HepG2 (cell line): ENCODE results near the gene NAT9. TPM values are rescaled to one million over a fixed set of nuclear protein-coding genes. Genes with fewer than 3 reads are reported as not detected.

Experiments
- BCL3 ChIP-seq: sonication (generic); formaldehyde crosslinking; IDR thresholded peaks from 2 replicates; pipeline ENCODE4 v1.5.1; 2020; ENCODE audit warnings: mild to moderate bottlenecking, missing genetic modification reagents, moderate library complexity
- BORCS8-MEF2B ChIP-seq: sonication (generic); formaldehyde crosslinking; IDR thresholded peaks from 2 replicates; pipeline ENCODE4 v1.8.0; 2022; ENCODE audit warnings: mild to moderate bottlenecking, missing genetic modification reagents
- CEBPB ChIP-seq: IDR thresholded peaks from 2 replicates; pipeline ENCODE4 v1.6.1; 2011; ENCODE audit warnings: low read depth, low read length, improper control_type of control experiment, borderline replicate concordance
- DNMT1 ChIP-seq: sonication (generic); formaldehyde crosslinking; IDR thresholded peaks from 2 replicates; pipeline ENCODE4 v1.5.1; 2020; ENCODE audit warnings: mild to moderate bottlenecking, missing genetic modification reagents
- GLI4 ChIP-seq: sonication (generic); formaldehyde crosslinking; IDR thresholded peaks from 2 replicates; pipeline ENCODE4 v1.5.1; 2020; ENCODE audit warnings: missing genetic modification reagents, mild to moderate bottlenecking, moderate library complexity, borderline replicate concordance
- HOXD1 ChIP-seq: sonication (generic); formaldehyde crosslinking; IDR thresholded peaks from 2 replicates; pipeline ENCODE4 v1.5.0; 2020; ENCODE audit warnings: missing genetic modification reagents
- IKZF4 ChIP-seq: sonication (generic); formaldehyde crosslinking; IDR thresholded peaks from 2 replicates; pipeline ENCODE4 v1.5.1; 2020; ENCODE audit warnings: borderline replicate concordance, mild to moderate bottlenecking, low read depth, missing genetic modification reagents; ENCODE audit errors: not compliant biosample characterization
- KDM6A ChIP-seq: IDR thresholded peaks from 2 replicates; pipeline ENCODE4 v1.6.1; 2016; ENCODE audit warnings: low read depth
- MAF1 ChIP-seq: sonication (generic); formaldehyde crosslinking; IDR thresholded peaks from 2 replicates; pipeline ENCODE4 v1.5.0; 2020; ENCODE audit warnings: missing genetic modification reagents, borderline replicate concordance
- MXD4 ChIP-seq: IDR thresholded peaks from 2 replicates; pipeline ENCODE4 v1.6.1; 2016; ENCODE audit warnings: mild to moderate bottlenecking, missing biosample characterization, missing genetic modification reagents
- PBX2 ChIP-seq: IDR thresholded peaks from 2 replicates; pipeline ENCODE4 v1.6.1; 2016; ENCODE audit warnings: control low read depth
- SOX6 ChIP-seq, 2 experiments: fragments of 450-650 bp in 1 of 2; sonication (generic) in 1 of 2; formaldehyde crosslinking in 1 of 2; IDR thresholded peaks; 2 replicates each; pipeline versions ENCODE4 v1.4.0 to v1.6.1; 2017 to 2020; ENCODE audit warnings: antibody characterized with exemption in 1 of 2, mild to moderate bottlenecking in 1 of 2, missing genetic modification reagents in 1 of 2
- THAP11 ChIP-seq: IDR thresholded peaks from 2 replicates; pipeline ENCODE4 v1.6.1; 2016; ENCODE audit warnings: missing biosample characterization, missing genetic modification reagents
- WIZ ChIP-seq: sonication (generic); formaldehyde crosslinking; IDR thresholded peaks from 2 replicates; pipeline ENCODE4 v1.5.1; 2020; ENCODE audit warnings: mild to moderate bottlenecking, missing genetic modification reagents
- ZBTB37 ChIP-seq: sonication (generic); formaldehyde crosslinking; IDR thresholded peaks from 2 replicates; pipeline ENCODE4 v1.4.0; 2020; ENCODE audit warnings: mild to moderate bottlenecking, missing genetic modification reagents
- ZNF382 ChIP-seq: sonication (generic); formaldehyde crosslinking; IDR thresholded peaks from 2 replicates; pipeline ENCODE4 v1.5.0; 2020; ENCODE audit warnings: missing genetic modification reagents, mild to moderate bottlenecking, borderline replicate concordance
- ZNF574 ChIP-seq: sonication (generic); formaldehyde crosslinking; IDR thresholded peaks from 2 replicates; pipeline ENCODE4 v1.4.0; 2020; ENCODE audit warnings: missing genetic modification reagents
- ZNF670 ChIP-seq: sonication (generic); formaldehyde crosslinking; IDR thresholded peaks from 2 replicates; pipeline ENCODE4 v1.8.0; 2022; ENCODE audit warnings: mild to moderate bottlenecking, missing genetic modification reagents, borderline replicate concordance
- ZNF713 ChIP-seq: sonication (generic); formaldehyde crosslinking; IDR thresholded peaks from 2 replicates; pipeline ENCODE4 v1.4.0; 2020; ENCODE audit warnings: mild to moderate bottlenecking, missing genetic modification reagents
- ZNF766 ChIP-seq: sonication (generic); formaldehyde crosslinking; IDR thresholded peaks from 2 replicates; pipeline ENCODE4 v1.5.0; 2020; ENCODE audit warnings: missing genetic modification reagents, borderline replicate concordance
- ZNF816 ChIP-seq: sonication (generic); formaldehyde crosslinking; IDR thresholded peaks from 2 replicates; pipeline ENCODE4 v1.8.0; 2022; ENCODE audit warnings: missing genetic modification reagents, mild to moderate bottlenecking, borderline replicate concordance
- ZSCAN29 ChIP-seq: sonication (generic); formaldehyde crosslinking; conservative IDR thresholded peaks from 2 replicates; pipeline ENCODE4 v1.4.0; 2020; ENCODE audit warnings: mild to moderate bottlenecking, missing genetic modification reagents
- ZSCAN9 ChIP-seq: IDR thresholded peaks from 2 replicates; pipeline ENCODE4 v1.6.1; 2016; ENCODE audit warnings: borderline replicate concordance
- polyA plus RNA-seq, 8 experiments: library from polyadenylated mRNA; depleted of rRNA in 3 of 8; stranded (reverse) in 7 of 8; unstranded in 1 of 8; fragments of >200 nt; fragmentation: Illumina TruSeq in 4 of 8; extraction: Trizol in 4 of 8; gene quantifications; 2 replicates each; pipeline versions ENCODE4 v1.2.1 to v1.2.3, GENCODE V29; 2011 to 2016; ENCODE audit warnings: low read depth in 4 of 8, missing spikeins in 1 of 8, mixed read lengths in 1 of 8; ENCODE audit not compliant: insufficient read depth in 1 of 8
- total RNA-seq, 5 experiments: library from RNA; depleted of rRNA; stranded (reverse); fragments of >200 nt; fragmentation: Illumina TruSeq; extraction: Trizol; gene quantifications; 2 replicates each; pipeline ENCODE4 v1.2.3, GENCODE V29; 2016; ENCODE audit warnings: low read depth in 1 of 5

NAT9 gene
- total and polyA plus RNA-seq, 2 of the 13 experiments (the other 11 are each of a cell fraction or from before 2014, with no cell fraction given): 39.7 to 44.2 TPM

GRCh38 chr17:74776044-74776962, at the start of gene NAT9 (continued):
- TF ChIP-seq WIZ (CRISPR knock-in tag) (0 out of 2 replicates have a peak, but pooled peaks have one; percentile 48), ZNF670 (no peak; the same call in 1 of the 2 replicates), MXD4 (CRISPR knock-in tag) (peak; percentile 99), GLI4 (CRISPR knock-in tag) (no peak), MAF1 (CRISPR knock-in tag) (no peak), BORCS8-MEF2B (CRISPR knock-in tag) (0 out of 2 replicates have a peak, but pooled peaks have one; percentile 44), HOXD1 (CRISPR knock-in tag) (no peak), ZNF574 (CRISPR knock-in tag) (peak; percentile 84), BCL3 (CRISPR knock-in tag) (peak; percentile 63), PBX2 (CRISPR knock-in tag) (no peak), ZNF382 (CRISPR knock-in tag) (no peak), ZSCAN29 (CRISPR knock-in tag) (no peak), DNMT1 (no peak), THAP11 (CRISPR knock-in tag) (peak; percentile 95), SOX6 (IDR thresholded peaks at IDR 0.05) (no peak), SOX6 (CRISPR knock-in tag; IDR thresholded peaks at IDR 0.05) (peak; percentile 30; the same call in 1 of the 2 replicates), IKZF4 (CRISPR knock-in tag) (no peak), ZSCAN9 (CRISPR knock-in tag) (peak; percentile 86; the same call in 1 of the 2 replicates), ZNF766 (CRISPR knock-in tag) (no peak), KDM6A (CRISPR knock-in tag) (no peak), ZNF816 (CRISPR knock-in tag) (no peak), ZBTB37 (CRISPR knock-in tag) (no peak), ZNF713 (CRISPR knock-in tag) (no peak), CEBPB (no peak)
